Endothelial cell of umbilical vein (primary cell): ENCODE measurements around the gene LILRB5. TPM values are rescaled to one million over a fixed set of nuclear protein-coding genes. Genes with fewer than 3 reads are reported as not detected.

Source experiments
- Bru-seq: library from RNA; stranded (reverse); fragments of 400-500 nt; gene quantifications from one replicate; lab custom pipeline; 2021; lab: Mats Ljungman, UMichigan
- BruChase-seq, 2 experiments: library from RNA; stranded (reverse); fragments of 400-500 nt; gene quantifications; one replicate each; lab custom pipeline; 2021; lab: Mats Ljungman, UMichigan
- BruUV-seq: library from RNA; stranded (reverse); fragments of 400-500 nt; replicated peaks from 2 replicates; lab custom pipeline; 2021; lab: Mats Ljungman, UMichigan
- CTCF ChIA-PET: fragments of 300-600, 350-600 bp; sonication (Branson Sonifier 250); formaldehyde crosslinking; loops from one replicate; lab custom pipeline; 2021; ENCODE audit warnings: antibody characterized with exemption, inconsistent platforms; lab: Charles Lee
- POLR2A ChIA-PET: fragments of 300-600, 350-600 bp; sonication (Branson Sonifier 250); formaldehyde crosslinking; loops from one replicate; lab custom pipeline; 2021; ENCODE audit warnings: antibody characterized with exemption, inconsistent platforms; lab: Charles Lee
- DNase-seq: peaks from one replicate; pipeline ENCODE4 v3.0.0-alpha.2; 2011; ENCODE audit warnings: low read depth, low spot score
- FAIRE-seq: peaks from 2 replicates; lab custom pipeline; 2011; peaks lifted over from hg19 to GRCh38; lab: Jason Lieb, UNC
- H2AFZ ChIP-seq: 2 replicates; pipeline ENCODE4 v1.6.0; 2012; ENCODE audit warnings: low read depth, low read length, control low read depth, inconsistent platforms
- H3K27ac ChIP-seq: 2 replicates; pipeline ENCODE4 v1.5.1; 2011; ENCODE audit warnings: low read depth, mild to moderate bottlenecking, control low read depth, low read length, moderate library complexity; ENCODE audit not compliant: insufficient read depth
- H3K27me3 ChIP-seq, 2 experiments: 2 replicates each; pipeline versions ENCODE4 v1.6.0 to v1.6.1; 2011; ENCODE audit warnings: low read length in 2 of 2, mixed read lengths in 1 of 2; ENCODE audit not compliant: control insufficient read depth in 2 of 2, insufficient read depth in 2 of 2
- H3K36me3 ChIP-seq, 2 experiments: 2 replicates in 1 of 2; 3 replicates in 1 of 2; pipeline ENCODE4 v1.5.1; 2011; ENCODE audit warnings: low read length in 2 of 2, mild to moderate bottlenecking in 1 of 2, moderate library complexity in 1 of 2; ENCODE audit not compliant: control insufficient read depth in 2 of 2, insufficient read depth in 2 of 2; ENCODE audit errors: extremely low read depth in 1 of 2
- H3K4me1 ChIP-seq: 3 replicates; pipeline ENCODE4 v1.5.1; 2011; ENCODE audit warnings: mild to moderate bottlenecking, low read length; ENCODE audit not compliant: control insufficient read depth, insufficient read depth; ENCODE audit errors: extremely low read depth
- H3K4me2 ChIP-seq: 2 replicates; pipeline ENCODE4 v1.6.1; 2011; ENCODE audit warnings: low read length, control low read depth, mixed read lengths; ENCODE audit not compliant: insufficient read depth
- H3K4me3 ChIP-seq, 3 experiments: fragments of 200-600 bp in 1 of 3; sonication (generic), shearing (Covaris generic) in 1 of 3; replicated peaks in 1 of 3; 2 replicates each; pipeline ENCODE4 v1.5.1; 2011 to 2016; ENCODE audit warnings: control low read depth in 3 of 3, low read length in 3 of 3, mild to moderate bottlenecking in 2 of 3, inconsistent platforms in 1 of 3, low read depth in 1 of 3, moderate library complexity in 1 of 3; ENCODE audit not compliant: insufficient read depth in 1 of 3
- H3K79me2 ChIP-seq: 2 replicates; pipeline ENCODE4 v1.6.0; 2012; ENCODE audit warnings: low read length, inconsistent platforms; ENCODE audit not compliant: control insufficient read depth, insufficient read depth
- H3K9ac ChIP-seq: replicated peaks from 2 replicates; pipeline ENCODE3; 2011; ENCODE audit warnings: low read length, control low read depth; ENCODE audit not compliant: insufficient read depth; ENCODE audit errors: extremely low read depth
- H3K9me1 ChIP-seq: replicated peaks from 3 replicates; pipeline ENCODE4 v1.6.0; 2011; ENCODE audit warnings: mild to moderate bottlenecking, low read length; ENCODE audit not compliant: control insufficient read depth, insufficient read depth; ENCODE audit errors: extremely low read depth
- H3K9me3 ChIP-seq: replicated peaks from 2 replicates; pipeline ENCODE4 v1.5.1; 2012; ENCODE audit warnings: low read length, inconsistent platforms; ENCODE audit not compliant: control insufficient read depth, insufficient read depth
- H4K20me1 ChIP-seq: replicated peaks from 2 replicates; pipeline ENCODE3; 2011; ENCODE audit warnings: mild to moderate bottlenecking, low read length; ENCODE audit not compliant: control insufficient read depth, insufficient read depth; ENCODE audit errors: extremely low read depth
- CTCF ChIP-seq, 2 donors: IDR thresholded peaks; 1 replicate in 1 of 2; 2 replicates in 1 of 2; pipeline ENCODE4 v1.5.1; 2011; ENCODE audit warnings: low read length in 2 of 2, mild to moderate bottlenecking in 2 of 2, moderate library complexity in 2 of 2, control low read depth in 1 of 2, inconsistent platforms in 1 of 2, low read depth in 1 of 2; ENCODE audit not compliant: insufficient read depth in 1 of 2; ENCODE audit errors: extremely low read depth in 1 of 2
- EZH2 ChIP-seq: IDR thresholded peaks from 2 replicates; pipeline ENCODE4 v1.6.1; 2012; ENCODE audit warnings: borderline replicate concordance, low read depth, mild to moderate bottlenecking, moderate library complexity, low read length, inconsistent platforms; ENCODE audit not compliant: severe bottlenecking
- FOS ChIP-seq: IDR thresholded peaks from 2 replicates; pipeline ENCODE4 v1.6.1; 2011; ENCODE audit warnings: mild to moderate bottlenecking, low read length, moderate library complexity, borderline replicate concordance; ENCODE audit not compliant: insufficient read depth
- GATA2 ChIP-seq: IDR thresholded peaks from 2 replicates; pipeline ENCODE4 v1.7.0; 2011; ENCODE audit warnings: low read depth, mild to moderate bottlenecking, moderate library complexity, mixed read lengths, low read length; ENCODE audit not compliant: insufficient read length, insufficient read depth
- JUN ChIP-seq: IDR thresholded peaks from 2 replicates; pipeline ENCODE4 v1.6.1; 2011; ENCODE audit warnings: borderline replicate concordance, low read depth; ENCODE audit not compliant: insufficient read length, insufficient read depth
- MYC ChIP-seq: IDR thresholded peaks from one replicate; pipeline ENCODE4 v1.6.1; 2011; ENCODE audit warnings: mild to moderate bottlenecking, low read depth, low read length
- POLR2A ChIP-seq: IDR thresholded peaks from 2 replicates; pipeline ENCODE4 v1.6.1; 2012; ENCODE audit warnings: low read depth, mild to moderate bottlenecking, control low read depth, low read length
- POLR2AphosphoS5 ChIP-seq: IDR thresholded peaks from 2 replicates; pipeline ENCODE4 v1.6.1; 2012; ENCODE audit warnings: low read depth, mild to moderate bottlenecking, control low read depth, low read length, moderate library complexity; ENCODE audit not compliant: insufficient read depth
- dilution Hi-C: fragments of 300-500 bp; cut with MboI; formaldehyde crosslinking; loops from one replicate; pipeline ENCODE4 v1.15.0; 2019; ENCODE audit warnings: low sequenced_read_pairs; ENCODE audit not compliant: extremely low pct_ligation_motif_present
- intact Hi-C: fragments of 100-400 bp; cut with micrococcal nuclease; formaldehyde crosslinking; loops from one replicate; pipeline ENCODE4 v1.10.0; 2022
- long read RNA-seq: library from polyadenylated mRNA; stranded (forward); transcript quantifications from one replicate; pipeline ENCODE4 v2.0.0, GENCODE V29; 2021
- polyA minus RNA-seq, 3 experiments: library from RNA; depleted of rRNA, polyadenylated mRNA; stranded (reverse); fragments of >200 nt; gene quantifications; 1 replicate in 1 of 3; 2 replicates in 2 of 3; pipeline ENCODE4 v1.2.3, GENCODE V29; 2011
- polyA plus RNA-seq, 4 experiments: library from polyadenylated mRNA; depleted of rRNA in 3 of 4; stranded (reverse) in 3 of 4; unstranded in 1 of 4; fragments of >200 nt; gene quantifications; 2 replicates each; pipeline versions ENCODE4 v1.2.1 to v1.2.3, GENCODE V29; 2011 to 2012; ENCODE audit warnings: missing spikeins in 1 of 4
- total RNA-seq: library from RNA; stranded (reverse); gene quantifications from 2 replicates; pipeline ENCODE4 v1.2.3, GENCODE V29; 2021
- TF ChIP-seq, protein P1 (sequence below): IDR thresholded peaks from 2 replicates; pipeline ENCODE4 v1.6.1; 2011; ENCODE audit not compliant: insufficient read depth, insufficient read length

LILRB5 gene
- total RNA-seq (not detected in 2 replicates), polyA plus RNA-seq (not detected in 2 replicates), polyA minus RNA-seq (not detected in 2 replicates), Bru-seq, nascent RNA (not detected), BruChase-seq, experiment 1, labeled RNA remaining after a 6-hour chase (not detected), BruChase-seq, experiment 2, labeled RNA remaining after a 2-hour chase (not detected)
- polyA plus RNA-seq (2011; cell fraction: cytosol; rRNA removed): not detected in 2 replicates
- polyA plus RNA-seq (2011; cell fraction: nucleus; rRNA removed): not detected in 2 replicates
- polyA plus RNA-seq (2012): not detected in 2 replicates
- not detected for polyA minus RNA-seq (2011; cell fraction: cytosol; rRNA and poly(A)+ RNA removed)
- not detected in 2 replicates for polyA minus RNA-seq (2011; cell fraction: nucleus; rRNA and poly(A)+ RNA removed)
- long read RNA-seq: 0 reads

DNA sequence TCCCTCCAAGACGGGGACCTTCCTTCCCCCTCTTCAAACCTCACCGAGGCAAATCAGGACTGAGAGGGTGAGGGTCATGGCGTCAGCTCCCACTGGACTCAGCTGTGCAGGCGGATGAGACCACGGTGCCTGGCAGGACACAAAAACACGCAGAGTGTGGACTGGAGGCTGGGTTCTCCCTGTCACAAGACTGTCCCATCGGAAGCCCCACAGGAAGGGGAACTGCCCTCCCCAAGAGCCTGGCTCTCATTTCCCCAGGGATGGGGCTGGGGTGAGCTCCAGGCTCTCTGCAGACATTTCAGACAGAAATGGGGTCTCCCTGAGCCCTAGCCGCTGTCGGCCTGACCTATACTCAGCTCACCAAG is at the start of gene LILRB5:
TSS of gene LILRB5 (minus strand) at position 158 of the 365 bp plus-strand sequence. CDS start at position 78, 80 bp downstream.
- Histone ChIP-seq H3K9me1 (no peaks in the 10 kb centered on the region), H3K27ac (no peak within 1 kb of the TSS), H3K4me1 (no peaks in the 10 kb centered on the region), H3K4me2 (no peak within 1 kb of the TSS), H3K79me2 (no peaks in the 10 kb centered on the region), H3K9me3 (no peaks in the 10 kb centered on the region), H4K20me1 (no peaks in the 10 kb centered on the region), H3K4me3 (no peak within 1 kb of the TSS), H3K9ac (no peak within 1 kb of the TSS), H3K27me3 (peaks cover 0 to 3% of the 10 kb centered on the region in 2 experiments), H2AFZ (no peak within 1 kb of the TSS), H3K36me3 (no peaks in the 10 kb centered on the region)
- FAIRE-seq: no peak
- intact Hi-C loops (no loop called here), dilution Hi-C loops (no loop called here)
- DNase-seq: no peak
- BruUV-seq: no TSS peak
- TF ChIP-seq POLR2AphosphoS5 (no peak), EZH2 (no peak), FOS (no peak), MYC (no peak), JUN (no peak), GATA2 (no peak), POLR2A (no peak), CTCF (IDR thresholded peaks at IDR 0.05; ENCODE audit: extremely low read depth in 1 of 2, insufficient read depth in 1 of 2, low read depth in 1 of 2, low read length in 2 of 2) (no peak)
- TF ChIP-seq, protein P1, sequence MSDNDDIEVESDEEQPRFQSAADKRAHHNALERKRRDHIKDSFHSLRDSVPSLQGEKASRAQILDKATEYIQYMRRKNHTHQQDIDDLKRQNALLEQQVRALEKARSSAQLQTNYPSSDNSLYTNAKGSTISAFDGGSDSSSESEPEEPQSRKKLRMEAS: no peak
- POLR2A ChIA-PET: interaction anchor here (1.4 kb wide), 1 partner anchor 9 kb away, joined by 3 read pairs; no protein-coding TSS in a partner anchor
- CTCF ChIA-PET: interaction anchor here (0.5 to 2.8 kb wide), 3 partner anchors 9 to 167 kb away, joined by 3 to 33 read pairs (median 3); no protein-coding TSS in a partner anchor
